Putamen (tissue), 1 donor: ENCODE measurements around the gene CAB39.
"Not testable (repeated sequence)": the region's sequence is repeated elsewhere in the genome, so short reads cannot be mapped to it uniquely, and the experiment has no call there.

Experiments used
- DNase-seq: peaks from one replicate; pipeline ENCODE4 v3.0.0-alpha.2; 2016; ENCODE audit warnings: low spot score

CAB39 gene

GRCh38 chr2:230684270-230685168 is 28.1 kb upstream of the CAB39 start:
- no peak for DNase-seq

- no peak for DNase-seq
Measured at GRCh38 chr2:230685178-230685577, 27.5 kb upstream of the CAB39 start.

DNA sequence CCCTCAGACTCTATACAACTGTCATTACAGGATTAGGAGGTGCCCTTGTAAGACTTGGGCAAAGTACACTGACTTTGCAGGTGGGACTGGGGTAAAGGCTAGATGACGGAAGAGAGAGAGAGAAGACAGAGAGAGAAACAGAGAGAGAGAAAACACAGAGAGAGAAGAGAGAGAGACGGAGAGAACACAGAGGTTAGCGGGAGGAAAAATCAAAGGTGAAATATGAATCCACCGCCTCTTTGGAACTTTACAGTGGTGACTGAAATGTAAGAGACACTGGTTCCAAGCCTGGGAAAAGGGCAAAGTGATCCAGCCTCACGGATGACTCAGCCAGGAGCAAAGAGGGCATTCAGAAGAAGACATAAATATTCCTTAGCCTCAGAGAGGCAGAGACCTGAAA is 25.1 kb upstream of the CAB39 start:
- DNase-seq: no peak

DNA sequence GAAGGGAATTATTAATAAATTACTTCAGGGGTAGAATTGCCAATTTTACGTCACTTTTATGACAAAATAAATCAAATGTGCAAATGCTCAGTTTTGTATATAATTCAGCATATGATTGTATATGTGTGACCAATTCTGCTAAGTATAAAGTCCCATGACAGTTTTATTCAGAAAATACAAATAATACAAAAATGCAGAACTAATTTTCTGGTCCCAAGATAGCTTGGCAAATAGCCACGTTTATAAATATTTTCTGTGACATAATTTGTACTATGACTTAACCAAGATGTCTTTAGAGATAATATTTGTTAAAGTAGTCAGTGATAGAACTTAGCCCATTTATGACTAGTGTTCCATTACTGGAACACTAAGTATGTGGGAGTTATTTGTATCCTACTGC is 24.2 kb upstream of the CAB39 start:
- no peak for DNase-seq

- DNase-seq: no peak
Measured at GRCh38 chr2:230690439-230690838, 22.2 kb upstream of the CAB39 start.

GRCh38 chr2:230691005-230691647 is 21.5 kb upstream of the CAB39 start:
- DNase-seq: no peak

GRCh38 chr2:230692760-230693159 is 19.9 kb upstream of the CAB39 start:
- no peak for DNase-seq

DNA sequence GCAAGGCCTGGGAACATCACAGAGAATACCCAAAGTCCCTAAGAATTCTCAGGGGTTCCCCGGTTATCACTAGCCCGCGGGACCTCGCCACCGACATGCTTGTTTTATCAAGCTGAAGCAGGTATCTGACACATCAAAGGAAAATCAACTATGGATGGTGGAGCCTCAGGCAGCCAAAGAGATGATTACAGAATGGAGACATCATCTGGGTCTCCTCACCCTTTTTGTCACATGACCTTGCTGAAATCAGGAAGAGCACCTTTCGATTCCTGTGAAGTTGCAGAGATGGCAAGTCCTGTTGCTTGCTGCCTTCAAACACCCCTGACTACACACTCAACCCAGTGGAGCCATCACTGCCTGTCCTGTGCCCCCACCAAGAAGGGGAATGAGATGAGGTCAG is 19.2 kb upstream of the CAB39 start:
- DNase-seq: no peak

- DNase-seq: no peak
Measured at GRCh38 chr2:230694241-230694640, 18.4 kb upstream of the CAB39 start.

DNA sequence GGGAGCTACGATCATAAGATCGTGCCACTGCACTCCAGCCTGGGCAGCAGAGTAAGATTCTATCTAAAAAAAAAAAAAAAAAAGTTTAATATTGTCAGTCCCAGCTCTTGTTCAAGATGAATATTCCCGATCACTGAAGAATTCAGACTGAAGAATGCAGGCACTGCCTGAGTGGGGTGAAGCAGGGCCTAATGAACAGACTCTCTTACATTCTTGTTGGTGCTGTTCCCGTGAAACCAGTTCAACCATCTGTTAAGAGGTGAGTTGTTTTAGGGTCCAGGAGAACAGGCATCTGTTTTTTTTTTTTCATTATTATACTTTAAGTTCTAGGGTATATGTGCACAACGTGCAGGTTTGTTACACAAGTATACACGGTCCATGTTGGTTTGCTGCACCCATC is 17.1 kb upstream of the CAB39 start:
- DNase-seq: no peak

- no peak for DNase-seq
Measured at GRCh38 chr2:230696670-230697069, 16.0 kb upstream of the CAB39 start.

GRCh38 chr2:230697676-230698075 is 15.0 kb upstream of the CAB39 start:
- no peak for DNase-seq

DNA sequence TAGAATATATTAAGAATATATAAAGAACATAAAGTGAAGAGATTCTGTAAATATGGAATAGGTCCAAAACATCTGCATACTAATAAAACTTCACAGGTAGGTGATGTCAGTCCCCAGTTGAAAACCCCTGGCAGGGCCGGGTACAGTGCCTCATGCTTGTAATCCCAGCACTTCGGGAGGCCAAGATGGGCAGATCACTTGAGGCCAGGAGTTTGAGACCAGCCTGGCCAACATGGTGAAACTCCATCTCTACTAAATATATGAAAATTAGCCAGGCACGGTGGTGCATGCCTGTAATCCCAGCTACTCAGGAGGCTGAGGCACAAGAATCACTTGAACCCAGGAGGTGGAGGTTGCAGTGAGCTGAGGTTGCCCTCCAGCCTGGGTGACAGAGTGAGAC is 13.9 kb upstream of the CAB39 start:
- not testable (repeated sequence) for DNase-seq

DNA sequence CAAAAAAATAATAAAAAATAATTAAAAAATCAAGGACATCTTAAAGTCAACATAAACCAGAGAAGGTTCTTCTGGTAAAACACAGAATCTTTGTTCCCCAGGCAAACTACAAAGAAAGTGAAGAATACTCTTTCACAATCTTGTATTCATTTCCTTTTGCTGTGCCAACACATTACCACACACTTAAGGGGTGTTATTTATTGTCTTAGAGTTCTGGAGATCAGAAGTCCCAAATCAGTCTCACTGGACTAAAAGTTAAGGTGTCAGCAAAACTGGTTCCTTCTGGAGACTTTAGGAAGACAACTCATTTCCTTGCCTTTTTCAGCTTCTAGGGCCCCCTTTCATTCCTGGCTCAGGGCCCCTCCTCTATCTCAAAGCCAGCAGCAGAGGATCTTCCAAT is 12.2 kb upstream of the CAB39 start:
- peak; percentile 23 for DNase-seq

- DNase-seq: no peak
Measured at GRCh38 chr2:230701308-230701707, 11.3 kb upstream of the CAB39 start.

DNA sequence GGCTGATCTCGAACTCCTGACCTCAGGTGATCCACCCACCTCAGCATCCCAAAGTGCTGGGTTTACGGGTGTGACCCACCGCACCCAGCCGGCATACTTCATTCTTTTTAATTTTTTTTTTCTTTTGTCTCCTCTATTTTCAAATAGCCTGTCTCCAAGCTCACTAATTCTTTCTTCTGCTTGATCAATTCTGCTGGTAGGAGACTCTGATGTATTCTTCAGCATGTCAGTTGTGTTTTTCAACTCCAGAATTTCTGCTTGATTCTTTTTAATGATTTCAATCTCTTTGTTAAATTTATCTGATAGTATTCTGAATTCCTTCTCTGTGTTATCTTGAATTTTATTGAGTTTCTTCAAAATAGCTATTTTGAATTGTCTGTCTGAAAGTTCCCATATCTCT is 10.2 kb upstream of the CAB39 start:
- DNase-seq: not testable (repeated sequence)

DNA sequence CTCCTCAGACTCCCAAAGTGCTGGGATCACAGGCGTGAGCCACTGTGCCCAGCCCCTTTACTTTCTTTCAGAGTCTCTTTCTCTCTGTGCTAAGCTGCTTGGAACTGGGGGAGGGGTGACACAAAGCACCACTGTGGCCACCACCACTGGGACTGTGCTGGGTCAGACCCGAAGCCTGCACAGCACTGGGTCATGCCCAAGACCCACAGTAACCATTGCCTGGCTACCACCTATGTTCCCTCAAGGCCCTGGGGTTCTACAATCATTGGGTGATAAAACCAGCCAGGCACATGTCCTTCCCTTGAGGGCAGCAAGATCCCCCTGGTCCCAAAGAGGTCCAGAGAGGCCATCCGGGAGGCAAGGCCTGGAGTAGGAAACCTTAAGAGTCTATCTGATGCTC is 9.1 kb upstream of the CAB39 start:
- DNase-seq: no peak

GRCh38 chr2:230706053-230706521 is 6.6 kb upstream of the CAB39 start:
- no peak for DNase-seq

DNA sequence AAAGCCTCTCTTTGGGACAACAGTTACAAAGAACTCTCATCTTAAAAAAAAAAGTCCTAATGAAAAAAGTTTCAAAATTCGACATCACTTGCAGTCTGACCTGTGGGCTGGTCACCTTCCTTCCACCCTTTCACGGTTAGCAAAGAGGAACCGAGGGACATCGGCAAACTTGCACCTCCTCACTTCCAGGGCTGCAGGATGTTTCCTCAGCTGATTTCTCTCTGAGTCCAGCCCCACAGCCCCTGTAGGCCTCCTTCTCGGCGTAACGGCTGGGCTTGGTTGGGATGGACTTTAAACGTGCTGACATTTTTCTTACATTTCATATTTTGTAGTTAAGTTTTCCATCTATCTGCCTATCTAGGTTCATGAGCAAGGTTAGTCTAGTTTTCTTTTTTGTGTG is 5.7 kb upstream of the CAB39 start:
- no peak for DNase-seq

- DNase-seq: no peak
Measured at GRCh38 chr2:230708204-230708603, 4.4 kb upstream of the CAB39 start.

DNA sequence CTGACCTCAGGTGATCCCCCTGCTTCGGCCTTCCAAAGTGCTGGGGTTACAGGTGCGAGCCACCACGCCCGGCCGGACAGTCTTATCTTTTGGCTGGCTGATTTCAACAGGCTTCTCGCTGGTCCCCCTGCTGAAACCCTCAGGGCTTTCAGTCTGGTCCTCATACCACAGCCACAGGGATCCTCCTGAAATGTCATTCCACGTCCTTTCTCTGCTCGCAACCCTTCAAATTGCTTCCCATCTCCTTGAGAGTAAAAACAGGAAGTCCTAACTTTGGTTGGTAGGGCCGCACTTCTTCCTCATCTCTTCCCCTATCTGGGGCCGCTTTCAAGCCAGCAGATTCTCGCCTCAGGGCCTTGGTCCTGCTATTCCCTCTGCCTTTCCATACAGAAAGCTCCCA is 1.4 kb upstream of the CAB39 start:
- DNase-seq: peak; percentile 11

DNA sequence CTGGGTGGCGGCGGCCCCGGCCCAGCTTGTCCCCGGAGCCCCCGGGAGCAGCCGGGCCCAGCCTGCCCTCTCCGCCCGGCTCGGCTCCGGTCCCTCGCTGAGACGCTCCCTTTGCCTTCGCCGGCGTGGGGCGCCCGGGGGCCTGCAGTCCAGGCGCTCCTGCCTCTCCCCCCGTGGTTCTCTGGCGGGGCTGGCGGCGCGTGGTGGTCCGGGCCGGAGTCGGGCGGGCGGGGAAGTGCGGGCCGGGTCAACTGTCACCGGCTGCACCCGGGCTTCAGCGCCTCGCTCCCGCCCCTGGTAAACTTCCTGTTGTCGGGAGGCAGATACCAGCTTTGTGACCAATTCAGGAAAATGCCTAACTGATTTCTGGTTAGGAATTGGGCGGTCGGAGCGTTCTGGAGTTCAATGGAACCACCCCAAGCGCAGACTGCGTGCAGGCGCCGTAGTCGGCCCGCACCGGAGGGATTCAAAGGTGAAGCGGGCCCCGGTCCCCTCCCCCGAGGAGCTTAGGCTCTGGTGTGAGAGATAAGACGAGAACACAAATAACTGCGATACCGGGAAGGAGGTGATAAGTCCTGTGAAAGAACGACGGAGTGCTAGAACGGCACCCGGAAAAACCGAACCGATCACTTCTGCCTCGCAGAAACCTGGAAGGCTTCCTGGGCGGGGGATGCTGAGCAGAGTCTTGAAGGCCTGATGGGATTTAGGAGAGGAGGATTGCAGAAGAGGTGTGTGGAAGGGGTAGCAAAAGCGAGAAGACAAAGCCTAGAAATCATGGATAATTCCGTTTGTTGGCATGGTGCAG is 891 bp downstream of the CAB39 start:
- DNase-seq: peak; percentile 13

DNA sequence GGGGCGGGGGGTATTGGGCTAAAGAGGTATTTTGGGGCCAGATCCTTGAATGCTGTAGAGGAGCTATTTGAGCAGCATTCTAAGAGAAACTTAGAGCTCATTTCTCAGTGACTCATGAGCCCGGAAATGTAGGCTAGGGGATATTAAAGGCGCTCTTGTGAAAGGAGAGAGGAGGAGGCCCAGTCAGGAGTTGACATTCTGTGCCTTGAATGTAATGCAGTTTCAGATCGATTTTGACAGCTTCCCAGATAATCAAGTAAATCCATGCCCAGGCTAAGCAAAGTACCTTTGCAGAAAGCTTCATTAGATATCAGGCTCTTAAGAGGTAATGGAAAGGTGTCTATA is 1.5 kb downstream of the CAB39 start:
- DNase-seq: peak; percentile 19
